T-helper 2 cell (primary cell): Measurements from ENCODE around the gene CINP.
A peak's percentile ranks its signal among the peaks of the same experiment; 100 is the strongest.

Experiments
- DNase-seq, 5 experiments: peaks; one replicate each; pipeline versions ENCODE4 v3.0.0 to v3.0.0-alpha.2; 2012 to 2022
- total RNA-seq, 2 donors: gene quantifications; one replicate each; lab custom pipeline; 2026; lab: John Stamatoyannopoulos, UW

The CINP gene
- 7.2 to 14.3 reads per million in 2 donors for total RNA-seq

DNA sequence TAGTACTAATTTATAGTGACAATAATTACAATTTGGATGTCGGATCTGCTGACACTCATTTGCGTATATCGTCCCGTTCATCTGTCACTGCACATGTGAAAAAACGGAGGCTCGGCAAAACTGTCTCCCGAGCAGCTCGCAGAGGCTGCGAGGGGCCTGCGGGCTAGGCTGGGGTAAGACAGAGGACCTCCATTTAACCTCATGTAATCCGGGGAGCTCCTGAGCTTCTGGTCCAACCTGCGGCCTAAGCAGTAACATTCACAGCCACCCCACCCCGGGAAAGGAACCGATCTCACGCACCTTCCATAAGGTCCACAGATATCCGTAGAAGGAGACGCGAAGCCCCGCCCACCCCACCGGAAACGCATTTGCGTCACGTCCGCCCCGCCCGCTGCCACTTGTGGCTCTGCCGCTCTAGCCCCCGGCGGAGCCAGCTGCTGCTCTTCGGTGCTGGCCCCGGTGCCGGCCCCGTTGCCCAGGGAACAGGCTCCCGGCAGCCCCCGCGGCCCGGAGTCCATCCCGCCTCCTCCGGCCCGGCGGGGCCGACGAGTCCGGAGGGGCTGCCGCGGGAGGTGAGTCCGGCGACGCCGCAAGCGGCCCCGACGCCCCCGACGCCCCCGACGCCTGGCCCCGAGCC, at the start of gene CINP, which contains the start of gene TECPR2:
TSS of gene CINP (minus strand) at position 346 of the 637 bp plus-strand sequence. CDS start at position 307, 39 bp downstream.
TSS of gene TECPR2 (plus strand) at position 397 of the 637 bp plus-strand sequence. CDS start 13,781 bp downstream, outside the sequence.
- peak; percentile 88 to 98 (median 95) for DNase-seq

DNA sequence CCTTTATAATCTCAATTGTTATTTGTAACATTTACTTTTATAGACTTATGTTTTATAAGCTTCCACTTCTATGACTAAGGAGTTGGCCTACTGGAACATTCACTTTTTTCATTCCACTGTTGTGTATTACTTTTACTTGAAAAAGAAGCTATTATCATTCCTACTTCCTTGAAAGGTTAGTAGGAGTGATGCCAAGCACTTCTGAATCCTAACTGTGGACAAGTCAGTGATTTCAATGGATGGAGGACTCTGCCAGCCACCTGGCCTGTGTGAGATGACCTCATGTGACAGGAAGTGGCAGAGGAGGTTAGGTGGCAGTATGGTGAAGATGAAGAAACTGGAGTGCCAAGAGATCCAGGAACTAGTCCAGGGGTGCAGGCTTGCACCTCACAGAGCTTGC, 46.0 kb upstream of the CINP start:
- DNase-seq = peak in 1 of 5 experiments; percentile 26

DNA sequence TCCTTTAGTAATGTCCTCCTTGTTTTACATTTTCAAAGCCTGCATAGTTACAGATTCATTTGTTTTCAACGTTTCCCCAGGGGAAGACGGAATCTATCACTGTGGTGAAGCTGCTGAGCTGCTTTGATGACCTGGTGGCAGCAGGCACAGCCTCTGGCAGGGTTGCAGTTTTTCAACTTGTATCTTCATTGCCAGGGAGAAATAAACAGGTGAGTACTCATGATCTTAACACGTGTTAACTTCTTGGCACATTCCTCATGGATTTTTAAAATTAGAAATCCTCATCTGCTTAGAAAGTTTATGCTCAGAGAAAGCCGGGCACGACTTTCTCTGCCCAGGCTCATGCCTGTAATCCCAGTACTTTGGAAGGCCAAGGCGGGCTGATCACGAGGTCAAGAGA, 44.6 kb upstream of the CINP start:
- DNase-seq = no peak

DNA sequence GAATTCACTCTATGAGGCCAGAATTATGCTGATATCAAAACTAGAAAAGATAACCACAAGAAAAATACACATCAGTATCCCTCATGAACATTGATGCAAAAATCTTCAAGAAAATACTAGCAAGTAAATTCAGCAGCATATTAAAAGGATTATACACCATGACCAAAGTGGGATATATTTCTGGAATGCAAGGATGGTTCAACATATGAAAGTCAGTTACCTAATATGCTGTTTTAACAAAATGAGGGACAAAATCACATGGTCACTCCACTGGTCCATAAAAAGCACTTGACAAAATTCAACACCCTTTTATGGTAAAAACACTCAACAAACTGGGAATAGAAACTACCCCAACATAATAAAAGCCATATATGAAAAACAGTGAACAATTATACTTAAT, 40.3 kb upstream of the CINP start:
- no peak for DNase-seq

DNA sequence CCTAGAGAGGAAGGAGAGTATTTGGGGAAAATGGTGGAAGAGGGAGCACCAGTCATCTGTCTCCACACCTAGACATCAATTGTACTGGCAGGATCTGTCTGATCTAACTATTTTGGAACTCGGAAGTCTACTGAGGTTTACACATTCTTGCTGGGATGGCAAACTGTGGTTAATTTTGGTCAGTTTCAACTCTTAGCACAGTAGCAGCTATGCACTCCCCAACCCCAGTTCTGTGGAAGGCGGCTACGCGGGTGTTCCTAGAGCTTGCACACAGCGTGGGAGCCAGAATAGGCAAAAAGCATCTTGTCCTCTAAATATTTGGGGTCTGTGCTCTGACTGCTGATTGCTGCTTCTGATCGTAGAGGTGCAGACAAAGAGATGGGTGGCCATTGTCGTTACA, 33.8 kb upstream of the CINP start:
- no peak for DNase-seq

DNA sequence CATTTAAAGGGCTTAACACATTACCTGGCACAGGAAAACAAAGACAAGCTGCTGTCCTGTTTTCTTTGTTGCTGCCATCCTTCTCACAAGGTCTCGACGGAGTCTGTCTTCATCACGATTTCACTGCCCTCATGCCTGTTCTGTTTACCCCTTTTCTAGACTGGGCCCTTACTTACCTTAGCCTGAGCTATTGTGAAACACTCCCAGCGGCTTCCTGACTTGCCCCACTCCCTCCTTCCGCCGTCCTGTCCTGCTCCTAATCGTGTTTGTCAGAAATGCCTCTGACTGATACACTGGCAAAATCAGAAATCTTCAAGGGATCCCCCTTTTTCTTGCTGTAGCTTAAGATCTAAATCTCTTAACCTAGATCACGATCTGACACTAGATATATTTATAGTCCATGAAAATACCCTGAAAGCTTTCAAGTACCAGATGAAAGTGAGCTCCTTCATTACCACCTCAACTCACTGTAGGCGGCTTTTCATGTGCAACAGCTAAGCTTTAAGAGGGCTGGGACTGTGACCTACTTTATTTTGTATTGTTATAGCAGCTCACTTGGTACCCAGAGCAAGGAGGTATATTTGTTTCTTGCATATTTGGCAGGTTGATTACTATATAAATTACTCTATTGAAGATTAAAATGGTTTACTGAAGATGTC, 32.2 kb upstream of the CINP start:
- DNase-seq = peak in 1 of 5 experiments; percentile 11

DNA sequence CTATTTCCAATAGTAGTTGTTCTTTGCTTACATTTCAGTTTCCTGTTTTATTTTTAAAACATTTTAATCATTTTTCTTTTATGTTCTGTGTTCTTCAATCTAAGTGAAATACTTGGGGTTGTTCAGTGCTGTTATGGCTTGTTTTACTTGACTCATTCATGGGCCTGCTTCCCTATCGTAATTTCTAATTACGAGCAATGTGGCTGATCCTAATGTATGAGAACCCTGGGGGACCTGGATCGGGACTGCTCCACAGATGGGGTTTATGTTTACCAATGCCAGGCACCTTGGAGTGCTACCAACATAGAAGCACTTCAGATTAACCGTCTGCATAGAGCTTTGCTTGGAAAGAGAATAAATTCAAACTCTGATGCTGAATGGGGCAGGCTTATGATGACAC, 29.8 kb upstream of the CINP start:
- no peak for DNase-seq

DNA sequence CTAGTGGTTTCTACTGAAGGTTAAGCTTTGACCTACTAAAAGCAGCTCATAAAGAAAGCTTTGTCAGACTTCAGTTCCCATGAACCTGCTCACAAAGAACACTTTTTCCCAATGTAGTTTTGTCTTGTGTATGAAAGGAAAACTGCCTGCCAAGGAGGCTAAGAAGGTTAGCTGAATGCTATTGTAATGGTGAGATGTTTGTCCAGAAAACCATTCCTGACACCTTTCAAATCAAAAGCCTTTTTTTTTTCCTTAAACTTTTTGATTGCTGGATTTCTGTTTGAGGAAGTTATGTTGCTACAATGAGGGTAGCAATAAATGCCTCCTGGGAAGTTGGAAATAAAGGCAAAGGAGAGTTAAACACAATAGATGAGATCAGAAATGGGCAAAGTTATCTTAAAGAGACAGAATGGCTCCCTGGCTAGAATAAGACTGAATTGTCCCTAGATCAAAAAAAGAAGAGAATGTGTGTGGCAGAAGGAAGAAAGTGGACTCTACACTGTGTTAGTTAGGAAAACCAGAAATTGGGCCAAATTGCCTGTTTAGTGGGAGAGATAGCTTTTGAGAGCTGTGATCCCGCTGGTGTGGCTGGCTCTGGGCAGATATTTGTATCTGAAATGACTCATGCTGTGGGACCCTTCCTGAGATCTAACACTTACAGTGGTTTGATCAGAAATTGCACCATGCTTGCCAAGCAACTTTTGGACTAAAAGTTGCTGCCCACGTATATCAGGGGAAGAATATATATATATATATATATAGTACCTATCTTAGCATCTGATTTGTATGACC, 27.6 kb upstream of the CINP start:
- no peak for DNase-seq

DNA sequence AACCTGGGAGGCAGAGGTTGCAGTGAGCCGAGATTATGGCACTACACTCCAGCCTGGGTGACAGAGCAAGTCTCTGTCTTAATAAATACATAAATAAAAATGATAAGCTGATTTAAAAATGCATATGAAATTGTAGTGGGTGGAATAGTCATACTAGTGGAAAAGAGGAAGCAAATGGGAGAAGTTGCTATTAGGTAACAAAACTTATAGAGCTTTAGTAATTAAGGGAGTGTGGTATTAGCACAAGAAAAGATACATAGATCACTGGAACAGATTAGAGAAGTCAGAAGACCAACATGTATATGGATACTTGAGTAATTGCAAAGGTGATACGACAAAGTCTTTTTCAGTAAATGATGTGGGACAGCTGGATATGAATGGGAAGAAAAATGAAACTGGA, 26.6 kb upstream of the CINP start:
- no peak for DNase-seq

DNA sequence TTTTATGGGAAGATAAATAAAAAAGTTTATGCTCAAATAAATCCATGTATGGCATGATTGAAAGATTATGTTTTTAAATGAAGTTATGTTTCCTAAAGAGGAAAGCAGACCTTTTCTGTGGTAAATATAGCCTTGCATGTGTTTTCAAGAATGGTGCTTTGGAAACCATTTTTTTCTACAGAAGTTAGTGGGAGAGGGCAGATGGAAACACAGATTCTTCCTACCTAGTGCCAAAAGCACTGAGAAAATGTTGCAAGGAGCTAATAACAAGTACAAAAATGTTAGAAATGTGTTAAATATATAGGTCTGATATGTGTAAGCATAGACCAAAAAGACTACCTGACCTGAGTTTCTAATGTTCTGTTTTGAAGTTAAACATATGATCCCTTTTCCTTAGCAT, 24.4 kb upstream of the CINP start:
- no peak for DNase-seq

DNA sequence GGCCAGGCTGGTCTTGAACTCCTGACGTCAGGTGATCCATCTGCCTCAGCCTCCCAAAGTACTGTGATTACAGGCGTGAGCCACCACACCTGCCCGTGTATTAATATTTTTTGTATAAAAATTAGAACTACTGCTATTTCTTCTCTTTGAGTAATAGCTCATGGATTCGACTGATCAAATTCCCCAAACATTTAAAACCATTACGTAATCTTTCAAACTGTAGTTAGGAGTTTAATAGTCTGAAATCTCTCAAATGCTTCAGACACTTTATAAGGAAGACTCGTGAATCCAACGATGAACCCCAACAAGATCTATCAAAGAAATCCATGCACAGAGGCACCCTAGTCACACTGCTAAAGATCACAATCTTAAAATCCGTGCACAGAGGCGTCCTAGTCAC, 16.1 kb upstream of the CINP start:
- DNase-seq = no peak

DNA sequence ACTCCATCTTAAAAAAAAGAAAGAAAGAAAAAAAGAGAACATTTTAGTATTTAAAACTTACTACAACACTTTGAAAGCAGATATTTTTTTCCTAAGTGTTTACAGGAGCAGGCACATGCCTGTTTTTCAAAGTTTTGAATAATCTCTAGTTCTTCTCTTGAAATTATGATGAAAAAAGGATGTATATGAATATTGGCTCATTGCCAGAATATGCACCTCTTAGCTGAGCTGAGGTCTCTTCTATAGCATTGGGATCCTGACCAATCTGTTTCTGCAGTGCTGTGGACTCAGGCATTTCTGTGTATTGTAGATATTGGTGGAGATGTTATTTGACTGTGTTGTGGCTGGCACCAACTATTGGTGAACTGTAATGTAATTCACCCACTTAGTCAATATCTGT, 15.0 kb upstream of the CINP start:
- no peak for DNase-seq

DNA sequence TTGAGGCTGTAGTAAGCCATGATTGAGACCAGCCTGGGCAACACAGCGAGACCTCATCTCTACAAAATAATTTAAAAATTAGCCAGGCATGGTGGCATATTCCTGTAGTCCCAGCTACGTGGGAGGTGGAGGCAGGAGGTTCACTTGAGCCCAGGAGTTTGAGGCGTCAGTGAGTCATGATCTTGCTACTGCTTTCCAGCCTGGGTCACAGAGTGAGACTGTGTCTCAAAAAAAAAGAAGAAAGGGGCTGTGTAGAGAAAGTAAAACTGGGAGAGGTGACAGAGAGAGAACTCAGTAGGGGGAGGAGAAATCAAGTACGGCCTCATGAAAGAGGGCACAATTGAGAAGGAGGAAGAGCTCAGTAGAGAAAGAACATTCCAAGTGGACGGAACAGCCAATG, 12.4 kb upstream of the CINP start:
- DNase-seq = no peak

DNA sequence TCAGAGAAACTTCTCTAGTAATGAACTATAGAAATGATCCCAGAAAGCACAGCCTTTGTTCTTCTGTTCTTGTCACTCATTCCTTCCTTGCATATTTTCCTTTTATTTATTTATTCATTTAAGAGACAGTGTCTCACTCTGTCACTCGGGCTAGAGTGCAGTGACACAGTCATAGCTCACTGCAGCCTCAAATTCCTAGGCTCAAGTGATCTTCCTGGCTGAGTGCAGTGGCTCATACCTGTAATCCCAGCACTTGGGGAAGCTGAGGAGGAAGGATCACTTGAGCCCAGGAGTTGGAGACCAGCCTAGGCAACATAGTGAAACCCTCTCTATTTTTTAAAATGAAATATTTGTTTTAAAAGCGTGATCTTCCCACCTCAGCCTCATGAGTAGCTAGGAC, 11.6 kb upstream of the CINP start:
- DNase-seq = no peak

DNA sequence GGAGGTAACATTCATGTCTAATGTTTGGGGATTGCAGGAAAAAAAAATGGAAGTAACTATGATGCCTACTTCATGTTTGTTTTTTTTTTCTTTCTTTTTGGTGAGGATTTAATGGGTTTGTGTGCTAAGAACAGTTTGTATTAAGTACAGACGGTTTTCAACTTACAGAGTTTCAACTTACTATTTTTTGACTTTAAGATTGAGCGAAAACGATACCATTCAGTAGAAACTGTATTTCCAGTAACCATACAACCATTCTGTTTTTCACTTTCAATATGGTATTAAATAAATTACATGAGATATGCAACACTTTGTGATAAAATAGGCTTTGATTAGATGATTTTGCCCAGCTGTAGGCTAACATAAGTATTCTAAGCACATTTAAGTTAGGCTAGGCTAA, 10.4 kb upstream of the CINP start:
- no peak for DNase-seq

DNA sequence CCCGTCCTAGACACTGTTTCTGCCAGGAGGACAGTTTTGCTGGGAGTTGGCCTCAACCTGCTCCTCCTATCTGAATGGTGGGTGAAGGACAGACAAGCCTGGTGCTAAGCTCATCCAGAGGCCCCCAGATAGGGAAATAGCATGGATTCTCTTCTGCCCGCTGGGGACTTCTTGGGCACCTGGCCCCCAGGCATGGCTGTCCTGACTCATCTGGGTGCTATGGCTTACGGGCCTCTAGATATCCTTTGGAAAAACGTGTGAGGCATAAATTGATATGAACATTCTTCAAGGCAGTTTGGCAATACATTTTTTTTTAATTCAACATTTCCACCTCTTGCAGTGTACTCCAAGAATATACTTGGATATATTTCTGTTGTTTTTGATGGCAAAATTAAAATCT, 8.7 kb upstream of the CINP start:
- DNase-seq = no peak

DNA sequence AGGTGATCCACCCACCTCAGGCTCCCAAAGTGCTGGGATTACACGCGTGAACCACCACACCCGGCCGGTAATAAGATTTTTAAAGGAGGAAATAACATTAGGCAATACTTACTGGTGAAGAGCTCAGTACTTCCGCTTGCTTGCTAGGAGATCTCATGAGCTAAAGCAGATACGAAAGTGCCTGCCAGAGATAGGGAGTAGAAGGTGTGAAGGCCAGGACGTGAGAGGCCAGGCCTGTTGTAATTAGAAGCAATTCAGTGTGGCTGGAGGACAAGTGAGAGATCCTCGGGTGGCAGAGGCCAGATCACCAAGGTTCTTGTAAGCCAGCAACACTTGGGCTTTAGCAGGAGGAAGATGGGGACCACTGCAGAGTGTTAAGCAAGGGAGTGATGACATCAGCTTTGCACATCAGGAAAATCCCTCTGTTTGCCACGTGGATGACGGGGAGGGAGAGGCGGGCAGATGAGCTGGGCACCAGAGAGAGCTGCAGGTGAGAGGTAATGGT, 7.7 kb upstream of the CINP start:
- DNase-seq = no peak

DNA sequence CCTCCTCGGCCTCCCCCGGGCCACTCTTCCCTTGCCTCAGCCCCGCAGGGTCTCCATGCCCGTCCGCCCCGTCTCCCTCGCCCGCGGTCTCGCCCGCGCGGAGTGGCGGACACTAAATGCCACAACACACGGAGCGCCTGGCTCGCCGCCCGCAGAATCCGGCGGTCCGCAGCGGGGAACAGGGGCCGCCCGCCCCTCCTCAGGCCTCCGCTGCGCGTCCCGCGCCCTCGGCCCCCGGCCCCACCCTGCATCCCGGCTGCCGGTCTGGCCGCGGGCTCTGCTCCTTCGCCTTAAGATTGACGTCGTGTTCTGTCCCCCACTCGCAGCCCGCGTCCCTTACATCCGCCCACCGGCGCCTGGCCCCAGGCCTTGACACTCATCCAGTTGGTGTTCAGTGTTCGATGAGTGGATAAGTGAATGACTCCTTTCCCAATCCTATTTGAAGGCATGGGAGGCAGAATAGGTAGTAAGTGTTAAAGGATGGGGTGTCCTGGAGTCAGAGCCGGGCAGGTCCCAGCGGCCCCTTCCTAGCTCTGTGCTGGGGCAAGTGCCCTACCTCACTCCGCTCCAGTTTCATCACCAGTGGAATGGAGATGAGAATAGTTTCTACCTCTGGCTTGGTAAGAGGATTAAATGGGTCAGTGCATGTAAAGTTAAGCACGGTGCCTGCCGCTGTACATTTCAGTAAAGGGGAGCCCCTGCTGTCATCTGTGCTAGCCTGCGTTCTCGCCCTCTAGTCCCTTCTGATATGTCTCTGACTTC, 673 bp upstream of the CINP start:
- peak in 3 of 5 experiments; percentile 7 to 49 (median 17) for DNase-seq

DNA sequence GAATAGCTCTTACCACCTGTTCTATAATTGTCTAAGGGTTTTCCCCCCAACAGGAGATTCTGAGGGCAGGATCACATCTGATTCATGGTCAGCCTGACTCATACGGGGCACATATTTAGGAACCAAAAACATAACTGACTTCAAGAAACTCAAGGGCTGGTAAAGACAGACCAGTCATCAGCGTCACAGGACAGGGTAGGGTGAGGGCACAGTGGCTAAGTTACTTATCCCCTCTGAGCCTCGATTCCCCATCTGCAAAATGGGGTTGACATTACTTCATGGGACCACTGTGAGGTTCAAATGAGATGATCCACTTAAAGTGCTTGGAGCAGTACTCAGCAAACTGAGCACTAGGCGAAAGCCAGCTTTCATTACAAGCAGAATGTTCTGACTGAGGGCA, 606 bp downstream of the CINP start:
- peak in 2 of 5 experiments; percentile 26 to 58 for DNase-seq

DNA sequence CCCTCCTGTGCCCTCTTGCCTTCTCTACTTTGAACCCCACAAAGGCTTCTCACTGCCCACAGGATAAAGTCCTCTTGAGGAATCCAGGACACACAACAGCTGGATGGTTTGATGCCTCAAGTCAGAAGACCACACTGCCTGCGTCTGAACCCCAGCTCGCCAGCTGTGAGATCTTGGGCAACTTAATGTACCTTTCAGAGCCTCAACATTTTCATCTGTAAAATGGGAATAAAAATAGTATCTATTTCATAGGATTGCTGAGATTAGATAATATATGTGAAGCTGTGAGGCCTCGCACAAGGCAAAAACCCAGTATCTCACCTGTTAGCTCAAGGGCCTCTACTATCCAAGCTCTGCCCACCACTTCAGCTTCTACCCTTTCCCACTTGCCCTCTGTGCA, 2.3 kb downstream of the CINP start:
- DNase-seq = no peak

DNA sequence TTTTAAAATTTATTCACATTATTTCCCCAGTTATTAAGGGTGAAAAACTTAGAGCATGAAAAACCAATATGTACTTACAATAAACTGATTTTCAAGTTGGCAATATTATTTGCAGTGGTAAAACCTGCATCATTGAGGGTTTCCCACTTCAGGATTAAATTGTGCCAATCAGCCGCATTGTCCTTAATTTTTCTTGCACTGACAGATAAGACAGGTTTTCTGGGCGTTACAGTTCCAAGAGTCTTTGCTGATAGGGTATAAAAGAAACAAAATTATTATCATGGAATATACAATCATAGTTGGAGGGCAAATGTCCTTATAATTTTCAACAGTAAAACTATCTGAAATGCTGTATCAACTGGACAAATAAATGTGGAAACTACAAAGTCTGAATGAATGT, 3.3 kb downstream of the CINP start:
- no peak for DNase-seq

DNA sequence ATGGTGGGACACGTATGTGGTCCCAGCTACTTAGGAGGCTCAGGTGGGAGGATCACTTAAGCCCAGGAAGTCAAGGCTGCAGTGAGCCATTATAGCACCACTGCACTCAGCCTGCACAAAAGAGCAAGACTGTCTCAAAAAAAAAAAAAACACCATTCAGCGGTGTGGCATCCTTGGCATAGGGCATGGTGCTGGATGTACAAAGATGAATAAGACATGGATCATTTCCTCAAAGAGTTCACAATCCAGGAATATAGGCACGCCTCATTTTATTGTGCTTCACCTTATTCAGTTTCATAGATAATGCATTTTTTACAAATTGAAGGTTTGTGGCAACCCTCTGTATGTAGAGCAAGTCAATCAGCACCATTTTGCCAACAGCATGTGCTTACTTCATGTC, 6.4 kb downstream of the CINP start:
- no peak for DNase-seq

DNA sequence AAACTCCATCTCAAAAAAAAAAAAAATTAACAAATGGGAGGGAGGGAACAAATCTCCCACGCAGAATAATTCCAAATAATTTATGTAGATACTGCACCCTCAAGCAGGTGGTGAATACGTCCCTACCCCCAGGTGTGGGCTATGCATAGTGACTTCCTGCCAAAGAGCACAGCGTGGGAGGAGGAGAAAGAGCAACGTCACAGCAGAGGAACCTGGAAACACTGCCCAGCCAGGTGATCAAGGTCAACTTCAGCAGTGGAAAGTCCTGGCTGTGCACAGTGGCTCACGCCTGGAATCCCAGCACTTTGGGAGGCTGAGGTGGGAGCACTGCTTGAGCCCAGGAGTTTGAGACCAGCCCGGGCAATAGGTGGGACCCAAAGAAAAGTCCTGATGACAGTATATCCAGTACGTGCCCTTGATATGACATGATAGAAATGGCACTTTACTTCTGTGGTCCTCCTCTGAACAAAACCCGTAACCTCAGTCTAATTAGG, 9.5 kb downstream of the CINP start:
- no peak for DNase-seq
